CMK (cell line): ENCODE data around the gene FOXA2.

Source experiments
- DNase-seq: peaks from one replicate; pipeline ENCODE4 v3.0.0-alpha.2; 2010; ENCODE audit warnings: low read depth

Gene FOXA2

DNA sequence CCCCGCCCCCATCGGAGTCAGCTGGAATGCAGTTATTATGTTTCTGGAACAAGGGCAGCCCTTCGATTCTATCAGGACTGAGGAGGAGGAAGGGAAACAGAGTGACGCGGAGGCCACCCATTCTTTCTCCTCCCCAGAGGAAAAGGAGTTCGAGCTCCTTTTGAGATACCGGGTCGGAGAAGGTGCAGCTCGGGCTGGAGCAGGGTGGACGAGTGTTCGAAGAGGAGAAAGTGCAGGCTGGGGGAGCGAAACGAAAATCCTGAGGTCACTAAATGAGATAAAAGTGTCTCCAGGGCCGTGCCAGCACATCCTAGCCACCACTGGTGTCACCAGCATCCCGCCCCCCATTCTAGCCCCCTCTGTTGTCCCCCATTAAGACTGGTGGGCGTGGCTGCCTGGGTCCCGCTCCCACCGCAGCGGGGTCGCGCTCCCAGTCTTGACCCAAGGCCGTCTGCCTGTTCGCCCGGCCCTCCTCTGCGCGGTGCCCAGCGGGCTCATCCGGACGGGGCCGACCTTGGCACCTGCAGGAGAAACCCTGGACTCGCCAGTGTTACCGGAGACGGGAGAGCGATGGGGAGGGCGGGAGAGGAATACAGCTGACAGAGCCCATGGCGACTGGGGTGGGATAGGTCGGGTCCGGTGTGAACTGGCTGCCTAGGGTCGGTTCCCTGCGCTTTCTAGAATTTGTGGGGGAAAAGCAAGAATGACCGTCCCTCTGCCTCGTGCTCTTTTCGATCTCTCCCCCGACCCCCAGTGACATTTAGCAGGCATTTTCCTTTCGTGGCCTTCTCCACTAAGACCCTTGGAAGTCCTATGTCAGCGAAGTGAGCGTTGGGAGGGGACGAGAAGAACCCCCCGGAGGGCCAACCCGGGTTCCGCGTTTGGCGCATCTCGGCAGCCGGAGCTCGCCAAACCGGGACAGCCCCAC, 16.2 kb downstream of the FOXA2 start:
- DNase-seq, result no peak

GRCh38 chr20:22566876-22567658, 17.3 kb downstream of the FOXA2 start:
- no peak for DNase-seq

DNA sequence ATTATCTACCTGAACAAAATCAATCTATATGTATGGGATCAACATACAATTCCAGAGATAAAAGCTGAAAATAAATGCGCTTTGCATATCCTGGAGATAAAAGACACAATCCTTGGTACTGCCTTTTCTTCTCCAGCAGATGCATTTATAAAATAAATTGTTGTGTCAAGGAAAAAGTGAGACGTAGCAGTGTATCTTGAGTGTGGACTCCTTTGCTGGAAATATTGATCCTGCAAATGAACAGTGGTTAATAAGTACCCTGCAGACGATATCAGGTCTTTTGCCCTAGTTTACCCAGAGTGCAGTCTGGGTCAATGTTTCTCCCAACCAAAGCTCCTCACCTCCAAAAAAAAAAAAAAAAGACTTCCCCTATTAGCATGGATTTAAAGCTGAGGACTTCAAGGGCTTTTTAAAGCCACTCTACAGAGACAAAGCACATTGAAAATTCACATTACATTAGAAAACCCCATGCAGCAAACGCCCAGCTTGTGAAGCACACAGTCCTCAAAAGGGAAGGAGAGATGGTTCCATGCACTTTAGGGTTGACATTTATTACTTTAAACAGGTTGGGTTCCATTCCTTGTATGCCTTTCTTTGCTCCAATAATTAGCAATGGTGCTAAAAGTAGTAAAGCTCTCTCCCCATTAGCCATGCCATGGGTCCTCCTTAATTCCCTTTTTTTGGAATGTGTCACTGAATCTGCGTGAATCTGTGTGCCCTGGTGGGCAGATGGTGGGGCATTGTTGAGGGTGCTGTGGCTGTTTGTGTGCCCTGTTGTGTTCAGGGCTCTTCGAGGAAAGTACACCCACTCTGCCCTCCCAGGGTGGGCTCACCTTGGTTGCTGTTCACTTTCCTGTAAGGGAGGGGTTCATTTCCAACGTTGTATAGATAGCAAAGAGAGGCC, 21.1 kb downstream of the FOXA2 start:
- DNase-seq, result no peak

DNA sequence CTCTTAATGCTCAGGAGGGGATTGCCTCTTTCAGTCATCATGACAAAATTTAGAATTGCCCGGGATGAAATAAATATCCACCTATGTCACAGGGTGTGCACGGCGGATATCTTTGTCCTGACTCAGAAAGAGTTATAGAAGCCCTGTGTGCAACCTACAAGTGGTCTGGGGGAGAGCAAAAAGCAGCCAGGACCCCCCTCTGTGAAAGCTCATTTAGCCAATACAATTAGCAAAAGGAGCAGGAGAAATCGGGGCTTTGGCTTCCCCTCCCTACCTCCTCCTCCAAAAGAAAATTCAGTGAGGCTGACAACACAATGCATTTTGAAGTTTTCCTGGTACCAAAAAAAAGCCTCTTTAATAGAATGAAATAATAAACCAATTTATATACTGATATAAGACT, 21.8 kb downstream of the FOXA2 start:
- DNase-seq, result no peak

DNA sequence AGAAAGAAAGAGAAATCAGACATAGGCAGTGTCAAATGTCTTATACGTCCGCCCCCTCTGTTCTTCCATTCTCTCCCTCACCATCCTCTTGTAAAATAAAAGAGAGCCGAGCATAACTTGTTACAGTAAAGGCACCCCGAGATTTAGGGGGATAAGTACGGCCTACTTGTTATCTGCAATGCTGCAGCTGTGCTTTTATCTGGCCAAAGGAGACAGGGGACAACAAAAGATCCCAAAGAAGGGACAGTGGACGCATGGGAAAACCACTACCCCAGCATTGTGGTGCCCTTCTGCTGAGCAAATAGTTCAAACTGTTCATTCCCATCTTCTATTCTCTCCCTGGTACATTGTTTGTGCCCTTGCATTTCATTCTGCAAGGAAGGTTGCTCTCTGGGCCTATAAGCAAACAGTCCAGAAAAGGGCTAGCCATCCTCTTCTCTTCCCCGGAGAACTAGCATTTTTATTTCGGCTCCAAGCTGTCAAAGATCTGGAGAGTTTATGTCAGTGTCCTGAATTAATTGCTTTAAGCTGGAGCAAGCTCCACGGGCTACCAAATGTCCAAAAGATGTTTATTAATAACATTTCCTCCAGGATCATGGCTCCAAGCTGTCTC, 22.3 kb downstream of the FOXA2 start:
- DNase-seq, result no peak

DNA sequence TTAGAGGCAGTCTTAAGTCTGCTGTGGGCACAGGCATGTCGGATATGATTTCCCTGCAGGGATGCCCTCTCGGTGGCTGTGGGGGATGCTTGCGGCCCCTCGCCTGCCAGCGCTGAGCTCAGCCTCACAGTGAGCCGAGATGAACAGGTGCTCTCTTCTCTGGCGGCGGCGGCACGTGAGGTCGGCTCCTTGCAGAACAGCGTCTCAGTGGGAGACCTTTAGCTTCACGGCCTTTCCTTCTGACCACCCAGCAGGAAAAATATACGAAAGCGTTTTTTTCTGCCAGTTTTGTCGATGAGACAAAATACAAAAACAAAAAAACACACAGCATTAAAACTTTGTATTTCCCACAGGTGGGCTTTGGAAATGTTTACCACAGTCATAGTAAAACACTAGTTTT, 23.6 kb downstream of the FOXA2 start:
- DNase-seq, result no peak

DNA sequence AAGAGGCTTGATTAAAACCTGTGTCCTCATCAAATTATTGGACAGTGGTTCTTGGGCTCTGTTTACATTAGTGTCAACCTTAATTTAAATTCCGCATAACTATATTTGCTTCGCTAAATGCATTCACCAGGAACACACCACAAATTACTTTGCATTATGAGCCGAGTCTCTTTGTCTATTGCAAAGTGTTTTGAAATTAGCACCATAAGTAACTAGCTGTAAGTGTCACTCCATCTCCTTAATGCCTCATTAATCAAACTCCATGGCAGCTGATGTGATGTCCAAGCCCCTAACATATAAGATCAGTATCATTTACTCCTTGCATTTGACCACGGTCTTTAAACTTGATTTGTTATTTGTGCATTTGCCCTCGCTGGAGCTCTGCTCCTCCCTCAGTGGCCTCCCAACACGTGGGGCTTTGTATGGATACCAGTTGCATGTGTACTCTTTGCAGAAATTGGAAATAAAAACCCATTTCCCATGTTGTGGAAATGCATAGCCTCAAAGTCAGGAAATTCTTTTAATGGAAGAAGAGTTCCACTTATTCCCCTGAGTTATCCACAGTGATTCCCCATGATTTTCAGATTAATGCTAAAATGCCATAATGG, 24.6 kb downstream of the FOXA2 start:
- DNase-seq, result no peak

DNA sequence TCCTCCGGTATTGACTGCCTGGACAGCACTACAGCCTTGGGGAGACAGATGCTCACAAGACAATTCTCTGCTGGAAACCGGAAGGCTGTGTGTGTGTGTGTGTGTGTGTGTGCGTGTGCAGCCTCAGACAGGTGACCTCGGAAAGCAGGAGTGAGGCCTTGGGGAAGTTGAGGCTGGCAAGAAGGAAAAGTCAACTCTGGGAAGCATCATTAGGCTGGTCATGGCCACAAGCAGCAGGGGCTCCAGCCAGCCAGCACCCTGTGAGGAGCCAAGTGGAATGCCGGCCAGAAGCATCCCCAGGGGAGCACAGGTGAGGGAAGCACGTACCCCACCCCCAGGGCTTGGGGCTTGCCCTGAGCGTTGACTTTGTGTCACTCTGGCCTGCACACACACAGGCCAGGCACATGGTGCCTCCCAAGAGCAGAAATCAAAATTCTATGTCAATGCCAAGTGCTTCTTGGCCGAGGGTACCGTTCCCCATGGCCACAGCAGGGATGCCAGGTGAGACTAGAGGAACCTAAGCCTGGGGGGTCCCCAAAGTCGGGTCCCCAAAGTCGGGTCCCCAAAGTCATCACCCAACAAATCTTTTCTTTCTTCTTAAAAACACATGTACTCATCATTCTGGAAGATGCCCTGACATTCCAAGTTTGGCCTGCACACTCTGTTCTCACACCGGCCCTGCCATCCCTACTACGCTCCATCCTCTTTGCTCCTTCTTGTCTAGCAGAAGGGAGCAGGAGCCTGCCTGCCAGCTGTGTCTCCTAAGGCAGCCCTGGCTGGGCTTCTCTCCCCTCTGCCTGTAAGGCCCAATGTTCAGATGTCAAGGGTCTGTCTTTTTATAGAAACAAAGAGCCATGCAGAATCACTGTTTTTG, 26.7 kb downstream of the FOXA2 start:
- DNase-seq, result no peak

- DNase-seq, result peak; percentile 87
Observed at GRCh38 chr20:22556565-22557056, 27.8 kb downstream of the FOXA2 start.

- no peak for DNase-seq
Observed at GRCh38 chr20:22555791-22556564, 28.4 kb downstream of the FOXA2 start.

DNA sequence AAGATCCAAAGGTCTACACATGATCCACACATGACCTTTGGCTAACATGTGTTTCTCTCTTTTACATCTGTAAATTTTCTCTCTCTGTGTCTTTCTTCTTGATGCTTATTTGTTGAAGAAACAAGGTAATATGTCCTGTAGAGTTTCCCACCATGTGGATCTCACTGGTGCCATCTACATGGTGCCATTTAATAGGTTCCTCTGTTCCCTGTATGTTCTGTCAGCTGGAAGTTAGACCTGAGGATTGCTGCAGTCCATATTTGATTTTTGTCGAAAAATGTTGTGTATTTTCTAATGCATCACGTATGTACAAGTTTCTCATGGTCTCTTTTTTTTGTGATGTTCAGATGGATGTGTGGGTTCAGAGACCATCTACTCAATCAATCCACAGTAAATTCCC, 30.0 kb downstream of the FOXA2 start:
- no peak for DNase-seq

- peak; percentile 40 for DNase-seq
Observed at GRCh38 chr20:22550514-22550913, 33.9 kb downstream of the FOXA2 start.

GRCh38 chr20:22548040-22548439, 36.3 kb downstream of the FOXA2 start:
- DNase-seq, result no peak

- DNase-seq, result no peak
Observed at GRCh38 chr20:22546344-22546743, 38.0 kb downstream of the FOXA2 start.

DNA sequence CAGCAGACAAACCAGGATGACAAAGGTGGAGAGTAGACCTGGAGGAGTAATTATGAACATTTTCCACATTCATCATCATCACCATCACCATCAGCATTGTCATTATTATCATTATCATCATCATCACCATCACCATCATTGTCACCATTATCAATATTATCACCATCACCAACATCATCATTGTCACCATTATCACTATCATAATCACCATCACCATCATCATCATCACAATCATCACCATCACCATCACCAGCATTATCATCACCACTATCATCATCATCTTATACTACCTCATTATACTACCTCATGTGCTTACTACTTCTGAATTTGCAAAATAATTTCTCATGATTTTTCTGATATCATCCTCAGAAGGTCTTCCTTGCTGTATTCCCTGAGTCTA, 39.3 kb downstream of the FOXA2 start:
- DNase-seq, result no peak

- DNase-seq, result no peak
Observed at GRCh38 chr20:22544462-22544861, 39.9 kb downstream of the FOXA2 start.

GRCh38 chr20:22542427-22542826, 41.9 kb downstream of the FOXA2 start:
- no peak for DNase-seq

GRCh38 chr20:22540832-22541231, 43.5 kb downstream of the FOXA2 start:
- DNase-seq, result no peak
